ENCODE data around the gene TBCD.
A peak's percentile ranks its signal among the peaks of the same experiment; 100 is the strongest.

TBCD gene

GRCh38 chr17:82872591-82873520 is 121.0 kb downstream of the TBCD start:
- no peak for DNase-seq

- DNase-seq, result no peak
Observed at GRCh38 chr17:82873521-82873920, 121.7 kb downstream of the TBCD start.

DNA sequence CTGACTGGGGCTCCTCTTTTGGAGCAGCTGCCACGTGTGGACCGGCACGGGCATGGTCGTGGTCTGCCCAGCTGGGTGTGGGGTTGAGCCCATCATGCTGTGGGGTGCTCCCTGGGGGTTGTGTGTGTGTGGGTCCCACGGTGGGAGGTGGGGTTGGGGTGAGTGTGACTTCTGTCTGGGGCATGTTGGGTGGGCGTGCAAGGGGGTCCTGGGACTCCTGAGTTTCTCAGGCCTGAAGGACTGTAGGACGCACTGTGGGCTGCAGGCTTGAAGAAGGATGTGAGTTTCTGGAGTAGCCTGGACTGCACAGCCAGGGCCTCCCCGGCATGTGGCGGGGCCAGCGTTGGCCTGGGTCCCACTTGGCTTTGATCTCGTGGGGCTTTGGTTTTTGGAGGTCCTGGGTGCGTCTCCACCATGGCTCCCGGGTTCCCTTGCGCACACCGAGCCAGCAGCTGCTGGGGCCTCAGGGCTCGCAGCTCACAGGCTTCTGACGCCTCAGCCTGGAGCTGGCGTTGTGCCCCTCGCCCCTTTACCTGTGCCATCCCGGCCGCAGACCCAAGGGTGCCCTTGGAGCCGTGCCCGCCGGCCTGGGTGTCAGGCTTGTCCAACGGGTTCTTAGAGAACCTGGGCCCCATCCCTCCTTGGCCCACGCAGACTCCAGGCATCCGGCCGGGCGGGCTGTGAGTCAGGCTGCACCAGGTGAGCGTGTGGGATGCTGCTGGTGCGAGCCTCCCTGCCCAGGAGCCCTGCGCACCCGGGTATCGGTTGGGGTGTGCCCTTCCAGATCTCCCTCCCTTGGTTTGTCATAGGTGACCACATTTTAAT is 122.4 kb downstream of the TBCD start:
- no peak for DNase-seq

DNA sequence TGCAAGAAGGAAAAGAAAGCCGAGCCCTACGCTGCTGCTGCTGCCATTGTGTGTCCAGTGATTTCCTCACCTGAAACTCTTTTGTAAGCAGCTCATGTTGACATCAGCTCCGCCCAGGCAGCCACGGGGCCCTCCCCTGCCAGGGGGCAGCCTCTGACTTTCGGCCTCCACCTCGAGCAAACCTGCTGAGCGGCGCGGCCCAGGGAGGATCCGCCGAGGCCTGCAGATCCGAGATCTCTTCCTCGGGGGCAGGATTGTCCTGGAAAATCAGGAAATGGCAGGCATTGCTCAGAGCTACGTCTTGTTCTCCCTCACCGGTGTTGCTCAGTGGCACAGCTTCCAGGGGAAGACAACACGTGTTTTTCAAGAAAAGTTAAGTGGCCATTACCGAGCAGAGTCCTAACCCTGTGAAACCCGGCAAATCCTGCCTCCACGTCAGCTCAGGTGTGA is 123.6 kb downstream of the TBCD start:
- DNase-seq, result no peak

- DNase-seq, result no peak
Observed at GRCh38 chr17:82876149-82876548, 124.3 kb downstream of the TBCD start.

DNA sequence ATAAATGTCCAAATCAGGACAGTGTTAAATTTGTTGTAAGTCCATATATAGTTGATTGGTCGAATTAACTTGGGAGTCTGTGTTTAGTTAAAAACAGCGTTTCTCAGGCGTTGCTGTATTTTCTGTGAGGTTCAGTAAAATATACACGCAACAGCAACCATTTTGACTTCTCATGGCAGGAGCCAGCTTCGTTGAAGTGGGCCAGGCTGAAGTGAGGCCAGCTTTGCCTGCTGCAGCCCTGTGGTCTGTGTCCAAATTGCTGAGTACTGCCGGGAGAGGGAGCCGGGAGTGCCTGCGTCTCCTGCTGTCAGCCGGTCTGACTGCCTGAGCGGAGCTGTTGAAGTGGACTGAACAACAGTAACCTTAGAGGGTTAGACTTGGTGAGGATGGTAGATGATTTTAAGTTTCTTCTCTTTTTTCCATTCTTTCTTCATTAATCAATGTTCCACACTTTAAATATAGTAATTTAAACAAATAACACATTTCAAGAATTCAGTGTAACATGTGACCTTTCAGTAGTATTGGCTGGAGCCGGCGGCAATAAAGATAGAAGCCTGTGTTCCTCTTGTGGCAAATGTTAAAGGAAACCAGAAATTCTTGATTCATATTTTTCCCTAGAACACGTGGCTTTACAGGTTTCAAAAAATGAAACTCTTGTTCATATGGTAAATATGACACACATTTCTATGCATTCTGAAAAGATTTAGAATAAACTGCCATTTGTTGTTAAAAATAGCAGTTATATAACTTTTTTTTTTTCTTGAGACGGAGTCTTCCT is 124.9 kb downstream of the TBCD start:
- DNase-seq, result no peak

GRCh38 chr17:82878527-82878926 is 126.7 kb downstream of the TBCD start:
- no peak for DNase-seq

- no peak for DNase-seq
Observed at GRCh38 chr17:82879241-82879640, 127.4 kb downstream of the TBCD start.

DNA sequence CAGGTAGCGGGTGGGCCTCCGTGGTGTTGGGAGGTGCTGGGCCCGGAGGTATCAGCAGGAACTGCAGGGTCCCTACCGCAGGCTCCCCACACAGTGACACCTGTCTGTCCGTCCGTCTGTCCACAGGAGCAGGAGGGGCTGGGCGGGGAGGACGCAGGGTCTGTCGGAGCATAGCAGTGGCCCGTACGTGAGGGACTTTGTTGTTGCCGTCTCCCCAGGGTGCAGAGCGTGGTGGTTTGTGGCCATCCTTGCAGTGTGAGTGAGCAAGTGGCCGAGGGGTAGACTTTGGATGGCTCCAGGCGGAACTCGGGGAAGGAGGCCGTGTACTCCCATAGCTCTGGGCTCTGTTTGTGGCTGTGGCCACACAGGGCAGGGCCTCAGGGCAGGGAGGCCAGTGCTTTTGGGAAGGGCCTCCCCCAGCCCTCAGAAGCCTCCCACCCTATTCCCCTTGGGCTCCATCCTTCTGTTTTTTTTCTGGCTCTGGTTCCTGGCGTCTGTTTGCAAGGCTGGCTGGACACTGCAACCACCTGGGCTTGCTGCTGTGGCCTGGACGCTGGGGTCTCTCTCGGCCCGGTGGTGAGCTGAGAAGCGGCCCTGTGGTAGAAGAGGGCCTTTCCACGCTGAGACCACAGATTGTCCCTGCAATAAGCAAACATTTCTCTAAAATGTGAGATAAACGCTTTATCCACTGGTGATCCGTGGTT is 128.9 kb downstream of the TBCD start:
- DNase-seq, result no peak

GRCh38 chr17:82881324-82881823 is 129.5 kb downstream of the TBCD start:
- DNase-seq, result no peak

GRCh38 chr17:82881900-82882714 is 130.2 kb downstream of the TBCD start:
- DNase-seq, result no peak

GRCh38 chr17:82882715-82883418 is 131.0 kb downstream of the TBCD start:
- peak; percentile 77 for DNase-seq

- DNase-seq, result no peak
Observed at GRCh38 chr17:82883419-82884031, 131.7 kb downstream of the TBCD start.

DNA sequence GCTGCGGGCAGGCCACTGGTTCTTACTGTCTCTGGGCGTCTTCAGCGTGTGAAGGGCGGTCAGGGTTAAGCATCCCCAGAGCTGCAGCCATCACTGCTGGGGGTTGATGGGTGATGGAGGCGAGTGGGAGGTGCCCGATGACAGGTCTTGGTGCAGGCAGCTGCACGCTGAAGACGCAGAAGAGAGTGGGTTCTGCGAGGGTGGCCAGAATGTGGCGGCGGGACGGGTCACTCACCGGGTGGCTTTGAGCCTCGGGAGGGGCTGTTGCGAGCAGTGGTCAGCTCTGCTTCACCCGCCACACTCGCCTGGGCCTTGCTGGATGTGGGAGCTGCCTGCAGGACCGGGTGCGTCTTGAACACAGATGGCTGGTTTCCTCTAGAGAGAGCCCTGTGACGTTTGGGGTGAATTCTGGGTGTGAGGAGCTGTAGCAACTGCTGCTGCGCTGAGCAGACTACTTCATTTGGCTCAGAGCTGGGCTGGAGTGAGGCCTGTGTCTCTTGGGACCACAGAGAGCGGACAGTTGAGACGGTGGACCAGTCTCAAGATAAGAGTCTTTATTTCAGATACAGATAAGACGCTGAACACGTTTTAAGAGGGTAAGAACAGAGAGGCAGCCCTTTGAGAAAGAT is 132.6 kb downstream of the TBCD start:
- no peak for DNase-seq

DNA sequence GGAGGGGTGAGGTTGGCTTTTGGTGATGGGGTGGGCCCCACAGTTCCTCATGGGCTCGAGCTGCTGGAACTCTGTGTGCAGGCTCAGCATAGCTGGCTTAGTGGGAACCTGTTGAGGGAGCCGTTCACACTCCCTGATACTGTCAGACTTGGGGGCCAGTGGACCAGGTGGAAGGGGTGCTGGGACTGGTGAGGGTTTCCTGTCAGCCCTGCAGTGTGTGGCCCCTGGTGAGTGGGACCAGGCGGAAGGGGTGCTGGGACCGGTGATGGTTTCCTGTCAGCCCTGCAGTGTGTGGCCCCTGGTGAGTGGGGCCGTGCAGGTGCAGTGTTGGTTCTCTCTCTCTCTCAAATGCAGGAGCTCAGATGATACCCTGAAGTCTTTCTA is 133.1 kb downstream of the TBCD start:
- peak; percentile 42 for DNase-seq

DNA sequence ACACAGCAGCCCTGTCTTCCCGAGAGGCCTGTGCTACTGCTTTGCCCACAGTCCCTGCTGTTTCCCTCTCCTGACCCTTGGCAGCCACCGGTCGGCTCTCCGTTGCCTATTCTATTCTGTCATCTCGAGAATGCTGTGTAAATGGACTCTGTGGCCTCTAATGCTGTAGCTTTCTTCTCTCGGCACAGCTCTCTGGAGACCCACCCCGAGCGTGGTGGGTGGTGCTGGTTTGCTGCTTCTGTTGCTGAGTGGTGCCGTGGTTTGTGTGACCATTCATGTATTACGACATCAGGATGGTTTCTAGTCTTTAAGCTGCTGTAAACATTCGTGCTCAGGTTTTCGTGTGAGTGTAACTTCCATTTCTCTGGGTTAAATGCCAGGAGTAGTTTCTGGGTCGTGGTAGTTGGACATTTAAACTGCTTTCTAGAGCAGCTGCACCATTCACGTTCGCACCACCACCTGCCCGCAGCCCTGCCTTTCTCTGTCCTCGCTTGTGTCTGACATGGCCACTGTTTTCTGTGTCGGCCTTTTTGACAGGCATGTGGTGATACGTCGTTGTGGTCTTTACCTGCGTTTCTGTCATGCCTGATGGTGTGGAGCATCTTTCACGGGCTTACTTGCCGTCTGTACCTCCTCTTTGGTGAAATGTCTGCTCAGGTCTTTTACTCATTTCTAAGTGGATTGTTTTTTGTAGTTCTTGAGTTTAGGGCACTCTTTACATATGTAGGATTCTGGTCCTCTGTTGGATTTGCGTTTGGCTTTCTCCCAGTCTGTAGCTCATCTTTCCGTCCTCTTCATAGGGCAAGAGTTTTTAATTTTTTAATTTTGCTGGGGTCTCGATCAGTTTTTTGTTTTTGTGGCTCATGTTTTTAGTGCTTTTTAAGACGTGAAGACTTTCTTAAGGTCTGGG is 135.6 kb downstream of the TBCD start:
- DNase-seq, result no peak

GRCh38 chr17:82888583-82889495 is 137.0 kb downstream of the TBCD start:
- DNase-seq, result no peak

Measured in activated CD4-positive, alpha-beta T cell treated with anti-CD3 and anti-CD28 coated beads for 48 hours (primary cell).